GM12878 (cell line): Measurements from ENCODE around the gene YPEL2. TPM values are rescaled to one million over a fixed set of nuclear protein-coding genes. Genes with fewer than 3 reads are reported as not detected.
A peak's percentile ranks its signal among the peaks of the same experiment; 100 is the strongest.

Experiments
- ATAC-seq: fragments of 200-7000 bp; cut with Tn5 transposase; 3 replicates; pipeline ENCODE4 v1.9.1; 2020; ENCODE audit warnings: mild to moderate bottlenecking, moderate library complexity
- BruUV-seq: library from RNA; stranded (reverse); fragments of 400-500 nt; replicated peaks from 2 replicates; lab custom pipeline; 2021; lab: Mats Ljungman, UMichigan
- CTCF ChIA-PET: fragments of 300-600 bp; sonication (Branson Sonifier 250); formaldehyde crosslinking; extraction: SDS; loops from one replicate; lab custom pipeline; 2021; ENCODE audit warnings: inconsistent platforms; lab: Yijun Ruan, JAX
- POLR2A ChIA-PET: fragments of 350-600 bp; formaldehyde crosslinking; extraction: SDS; loops from one replicate; lab custom pipeline; 2021; ENCODE audit warnings: inconsistent platforms; lab: Charles Lee
- RAD21 ChIA-PET: fragments of 300-600 bp; sonication (Branson Sonifier 250); formaldehyde crosslinking; loops from one replicate; lab custom pipeline; 2023; ENCODE audit warnings: antibody characterized with exemption; ENCODE audit not compliant: unreplicated experiment; lab: Charles Lee
- SMC1A ChIA-PET: fragments of 300-600 bp; sonication (Branson Sonifier 250); formaldehyde crosslinking; loops from one replicate; lab custom pipeline; 2023; ENCODE audit not compliant: unreplicated experiment, uncharacterized antibody; lab: Charles Lee
- DNase-seq: peaks from one replicate; pipeline ENCODE4 v3.0.0-alpha.2; 2011; ENCODE audit warnings: low read depth, low spot score
- FAIRE-seq: peaks from 3 replicates; lab custom pipeline; 2011; peaks lifted over from hg19 to GRCh38; lab: Jason Lieb, UNC
- H2AFZ ChIP-seq: 2 replicates; pipeline ENCODE4 v1.6.0; 2011; ENCODE audit warnings: low read depth, low read length, control low read depth; ENCODE audit not compliant: control insufficient read depth
- H3K27ac ChIP-seq: 2 replicates; pipeline ENCODE4 v1.5.1; 2011; ENCODE audit warnings: control low read depth; ENCODE audit not compliant: control insufficient read depth, insufficient read depth
- H3K27me3 ChIP-seq, 2 experiments: replicated peaks in 1 of 2; 2 replicates each; pipeline versions ENCODE4 v1.6.0 to v1.6.1; 2011; ENCODE audit warnings: low read length in 1 of 2; ENCODE audit not compliant: control insufficient read depth in 2 of 2, insufficient read depth in 2 of 2
- H3K36me3 ChIP-seq, 2 experiments: 2 replicates each; pipeline ENCODE4 v1.5.1; 2011; ENCODE audit warnings: low read length in 1 of 2; ENCODE audit not compliant: control insufficient read depth in 2 of 2, insufficient read depth in 2 of 2
- H3K4me1 ChIP-seq: 2 replicates; pipeline ENCODE4 v1.6.1; 2011; ENCODE audit warnings: mild to moderate bottlenecking, low read length, moderate library complexity, mixed read lengths; ENCODE audit not compliant: control insufficient read depth, insufficient read depth
- H3K4me2 ChIP-seq: 2 replicates; pipeline ENCODE4 v1.6.0; 2011; ENCODE audit warnings: control low read depth; ENCODE audit not compliant: control insufficient read depth, insufficient read depth
- H3K4me3 ChIP-seq: fragments of 200-600 bp; sonication (generic); 2 replicates; pipeline ENCODE4 v1.5.1; 2016
- H3K79me2 ChIP-seq: 2 replicates; pipeline ENCODE4 v1.6.0; 2011; ENCODE audit warnings: low read length; ENCODE audit not compliant: control insufficient read depth, insufficient read depth
- H3K9ac ChIP-seq: 2 replicates; pipeline ENCODE4 v1.8.0; 2011; ENCODE audit warnings: low read length, control low read depth, mixed read lengths; ENCODE audit not compliant: control insufficient read depth, insufficient read depth
- H3K9me3 ChIP-seq: replicated peaks from 3 replicates; pipeline ENCODE4 v1.5.1; 2011; ENCODE audit warnings: mild to moderate bottlenecking, low read length; ENCODE audit not compliant: control insufficient read depth, insufficient read depth
- H4K20me1 ChIP-seq: 2 replicates; pipeline ENCODE4 v1.6.0; 2011; ENCODE audit not compliant: control insufficient read depth, insufficient read depth
- BHLHE40 ChIP-seq, 2 experiments: fragments of 450-650 bp in 1 of 2; IDR thresholded peaks; 2 replicates each; pipeline ENCODE4 v1.6.1; 2011 to 2017; ENCODE audit warnings: low read depth in 2 of 2, borderline replicate concordance in 1 of 2, improper control_type of control experiment in 1 of 2, low read length in 1 of 2, mild to moderate bottlenecking in 1 of 2
- BMI1 ChIP-seq: fragments of 450-650 bp; IDR thresholded peaks from 2 replicates; pipeline ENCODE4 v1.6.1; 2016; ENCODE audit warnings: mild to moderate bottlenecking, moderate library complexity, borderline replicate concordance
- CEBPB ChIP-seq, 2 experiments: fragments of 150-350 bp in 1 of 2; IDR thresholded peaks; 2 replicates each; pipeline ENCODE4 v1.6.1; 2012 to 2014; ENCODE audit warnings: low read depth in 2 of 2, low read length in 2 of 2, borderline replicate concordance in 1 of 2, inconsistent platforms in 1 of 2
- CUX1 ChIP-seq: IDR thresholded peaks from 2 replicates; pipeline ENCODE4 v1.6.1; 2012; ENCODE audit warnings: improper control_type of control experiment, low read depth, low read length; ENCODE audit not compliant: insufficient replicate concordance
- GATAD2B ChIP-seq: fragments of 450-650 bp; conservative IDR thresholded peaks from 2 replicates; pipeline ENCODE4 v1.6.1; 2017; ENCODE audit warnings: low read depth, mild to moderate bottlenecking, moderate library complexity
- HSF1 ChIP-seq: fragments of 150-350 bp; IDR thresholded peaks from 2 replicates; pipeline ENCODE4 v1.6.1; 2014; ENCODE audit warnings: mild to moderate bottlenecking, low read depth, low read length
- JUND ChIP-seq: IDR thresholded peaks from 2 replicates; pipeline ENCODE4 v1.6.1; 2012; ENCODE audit warnings: low read depth, mild to moderate bottlenecking, low read length, improper control_type of control experiment, moderate library complexity
- MTA2 ChIP-seq: fragments of 450-650 bp; IDR thresholded peaks from 2 replicates; pipeline ENCODE4 v1.6.1; 2016; ENCODE audit warnings: low read depth, mild to moderate bottlenecking, moderate library complexity
- NFXL1 ChIP-seq: fragments of 450-650 bp; IDR thresholded peaks from 2 replicates; pipeline ENCODE4 v1.6.1; 2017; ENCODE audit warnings: antibody characterized with exemption, mild to moderate bottlenecking, borderline replicate concordance
- POLR2AphosphoS5 ChIP-seq: IDR thresholded peaks from 2 replicates; pipeline ENCODE4 v1.6.1; 2011; ENCODE audit warnings: mild to moderate bottlenecking, low read length, inconsistent platforms
- SIN3A ChIP-seq: IDR thresholded peaks from 2 replicates; pipeline ENCODE4 v1.6.1; 2012; ENCODE audit warnings: low read depth, low read length, improper control_type of control experiment
- SMC3 ChIP-seq: IDR thresholded peaks from 2 replicates; pipeline ENCODE4 v1.6.1; 2011; ENCODE audit warnings: low read length, improper control_type of control experiment, borderline replicate concordance
- SP1 ChIP-seq: IDR thresholded peaks from one replicate; pipeline ENCODE4 v1.6.1; 2011; ENCODE audit warnings: low read depth, low read length
- TAF1 ChIP-seq: IDR thresholded peaks from 2 replicates; pipeline ENCODE4 v1.6.1; 2011; ENCODE audit warnings: mild to moderate bottlenecking, low read depth, low read length, borderline replicate concordance
- ZNF24 ChIP-seq: fragments of 450-650 bp; IDR thresholded peaks from 2 replicates; pipeline ENCODE4 v1.6.1; 2017; ENCODE audit warnings: antibody characterized with exemption, mild to moderate bottlenecking
- WGBS: methylation state at CpG from one replicate; pipeline ENCODE4 v1.1.6; 2016; ENCODE audit warnings: low lambda C conversion rate; ENCODE audit not compliant: insufficient replicate concordance, insufficient coverage; ENCODE audit errors: missing lambda C conversion rate; 5-methylcytosine and 5-hydroxymethylcytosine counted together
- in situ Hi-C: fragments of 300-500 bp; cut with MboI; formaldehyde crosslinking; loops from 9 replicates; pipeline ENCODE4 v1.14.3; 2018; ENCODE audit warnings: mixed read lengths
- intact Hi-C: fragments of 100-400 bp; cut with micrococcal nuclease; formaldehyde crosslinking; loops from one replicate; pipeline ENCODE4 v1.14.2; 2022; ENCODE audit not compliant: unreplicated experiment
- polyA plus RNA-seq, 11 experiments: library from polyadenylated mRNA; depleted of rRNA in 4 of 11; unstranded in 6 of 11; stranded (reverse) in 5 of 11; fragments of >200 nt; fragmentation: Nextera tagmentation in 4 of 11; fragmentation: Illumina TruSeq in 1 of 11; extraction: Ambion mirVana in 4 of 11; extraction: Trizol in 1 of 11; gene quantifications; 1 replicate in 1 of 11; 2 replicates in 10 of 11; pipeline versions ENCODE4 v1.2.1 to v1.2.3, GENCODE V29; 2011 to 2016; ENCODE audit warnings: inconsistent platforms in 2 of 11, missing spikeins in 2 of 11, low read depth in 1 of 11
- total RNA-seq, 4 experiments: library from RNA; depleted of rRNA in 3 of 4; stranded (reverse); fragments of >200 nt in 3 of 4; fragmentation: Illumina TruSeq in 1 of 4; extraction: Trizol in 1 of 4; gene quantifications; 2 replicates each; pipeline versions ENCODE4 v1.2.1 to v1.2.3, GENCODE V29; 2013 to 2021

YPEL2 gene
- total and polyA plus RNA-seq, 10 of the 15 experiments (the other 5 are each of a cell fraction or from before 2014, with no cell fraction given), result 0.11 to 8.1 (median 0.48) TPM

DNA sequence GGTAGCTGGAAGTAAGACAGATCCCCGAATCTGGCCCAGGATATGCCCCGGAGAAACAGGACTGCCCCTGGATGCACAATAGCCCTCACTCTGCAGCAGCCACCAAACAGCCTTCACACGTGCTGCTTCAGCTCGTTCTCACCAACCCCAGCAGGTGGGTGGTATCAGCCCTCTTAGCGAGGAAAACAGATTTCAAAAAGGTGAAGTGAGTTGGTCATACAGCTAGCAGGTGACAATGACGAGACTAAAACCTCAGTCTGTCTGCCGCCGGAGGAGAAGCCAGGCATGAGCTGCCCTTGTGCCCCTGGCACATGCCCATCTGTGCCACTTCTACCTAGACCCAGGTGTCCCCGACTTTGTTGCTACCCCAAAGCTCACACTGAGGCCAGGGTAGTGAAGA lies 92.4 kb downstream of the YPEL2 start:
- Histone ChIP-seq H4K20me1 (no peaks in the 10 kb centered on the region), H3K4me3 (no peak overlapping the region), H3K9me3 (no peaks in the 10 kb centered on the region), H3K36me3 (no peaks in the 10 kb centered on the region), H3K4me2 (no peak overlapping the region), H3K4me1 (peaks cover 14% of the 10 kb centered on the region), H3K27ac (no peak overlapping the region), H2AFZ (no peak overlapping the region), H3K79me2 (no peaks in the 10 kb centered on the region), H3K27me3 (no peaks in the 10 kb centered on the region), H3K9ac (no peak overlapping the region)
- ChIA-PET RAD21 (interaction anchor here (0.6 to 5.7 kb wide), 3 partner anchors 16 to 94 kb away, joined by 3 to 51 read pairs (median 14); no protein-coding TSS in a partner anchor), POLR2A (no interaction called here), CTCF (interaction anchor here (0.7 to 11.0 kb wide), 9 partner anchors 8 to 113 kb away, joined by 3 to 125 read pairs (median 4); no protein-coding TSS in a partner anchor), SMC1A (interaction anchor here (0.9 to 11.6 kb wide), 9 partner anchors 8 to 108 kb away, joined by 3 to 104 read pairs (median 5); no protein-coding TSS in a partner anchor)
- 53% methylated on average over 9 of the region's 9 CpGs for WGBS
- intact Hi-C loops (no loop called here), in situ Hi-C loops (no loop called here)
- ATAC-seq (no peak), FAIRE-seq (no peak), DNase-seq (no peak)
- no TSS peak for BruUV-seq
- TF ChIP-seq POLR2AphosphoS5 (no peak), NFXL1 (no peak), JUND (no peak), GATAD2B (0 out of 2 replicates have a peak, but pooled peaks have one; percentile 29), SIN3A (no peak), CUX1 (no peak), HSF1 (no peak), ZNF24 (no peak), SP1 (no peak), SMC3 (no peak), CEBPB (IDR thresholded peaks at IDR 0.05; ENCODE audit: borderline replicate concordance in 1 of 2, low read depth in 2 of 2, low read length in 2 of 2) (no peak), MTA2 (peak; percentile 16; the same call in 1 of the 2 replicates), TAF1 (no peak), BMI1 (no peak), BHLHE40 (IDR thresholded peaks at IDR 0.05; ENCODE audit: borderline replicate concordance in 1 of 2, low read depth in 2 of 2, low read length in 1 of 2) (peak in 1 of 2 experiments; percentile 67; a peak in 2 of 4 replicates)
